Stimulated activated CD4-positive, alpha-beta T cell treated with anti-CD3 and anti-CD28 coated beads, Interleukin-4, amount 100 ng/mL, for 1 hour (primary cell): ENCODE measurements around the gene GNPAT.
A peak's percentile ranks its signal among the peaks of the same experiment; 100 is the strongest.
"Not testable (repeated sequence)": the region's sequence is repeated elsewhere in the genome, so short reads cannot be mapped to it uniquely, and the experiment has no call there.

ENCODE experiments used
- DNase-seq: peaks from one replicate; pipeline ENCODE4 v3.0.0-alpha.2; 2020

Gene GNPAT

DNA sequence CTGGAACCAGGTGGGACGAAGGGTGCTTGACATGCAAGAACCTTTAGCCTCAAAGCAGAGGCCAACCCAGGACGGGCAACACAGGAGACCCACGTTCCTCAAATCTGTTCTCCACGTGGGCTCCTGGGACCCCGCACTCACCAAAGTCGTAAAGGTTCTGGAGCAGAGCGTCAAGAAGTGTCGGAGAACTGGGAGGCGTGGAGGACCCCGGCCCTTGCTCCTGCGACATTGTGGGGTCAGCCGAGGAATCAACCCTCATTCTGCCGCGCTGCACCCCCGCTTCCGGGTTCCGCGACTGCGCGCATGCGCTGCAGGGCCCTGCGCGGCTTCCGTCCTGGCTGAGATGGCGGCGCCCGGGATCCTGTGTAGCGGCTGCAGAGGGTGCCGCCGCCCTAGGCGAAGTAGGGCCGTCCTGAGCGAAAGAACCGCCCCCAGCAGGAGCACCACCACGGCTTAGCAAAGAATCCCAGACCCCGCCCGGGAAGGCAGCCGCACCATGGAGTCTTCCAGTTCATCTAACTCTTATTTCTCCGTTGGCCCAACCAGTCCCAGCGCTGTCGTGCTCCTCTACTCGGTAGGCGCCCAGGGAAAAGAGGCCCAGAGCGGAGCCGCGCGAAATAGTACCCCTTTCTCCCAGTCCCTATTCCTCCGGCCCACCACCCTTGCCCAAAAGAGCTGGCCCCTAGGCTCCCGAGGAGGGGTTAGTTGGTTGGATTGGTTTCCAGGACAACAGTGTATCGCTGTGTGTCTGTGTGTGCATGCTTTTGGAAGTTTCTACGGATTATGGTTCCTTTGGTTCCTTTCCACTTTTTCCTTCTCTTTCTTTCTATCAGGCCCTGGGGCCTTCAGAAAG, at the start of gene GNPAT:
Gene GNPAT, plus strand, starts transcription at position 330 of the 853 bp plus-strand sequence. Its CDS starts 167 bp downstream, at position 497.
- DNase-seq: peak; percentile 91

DNA sequence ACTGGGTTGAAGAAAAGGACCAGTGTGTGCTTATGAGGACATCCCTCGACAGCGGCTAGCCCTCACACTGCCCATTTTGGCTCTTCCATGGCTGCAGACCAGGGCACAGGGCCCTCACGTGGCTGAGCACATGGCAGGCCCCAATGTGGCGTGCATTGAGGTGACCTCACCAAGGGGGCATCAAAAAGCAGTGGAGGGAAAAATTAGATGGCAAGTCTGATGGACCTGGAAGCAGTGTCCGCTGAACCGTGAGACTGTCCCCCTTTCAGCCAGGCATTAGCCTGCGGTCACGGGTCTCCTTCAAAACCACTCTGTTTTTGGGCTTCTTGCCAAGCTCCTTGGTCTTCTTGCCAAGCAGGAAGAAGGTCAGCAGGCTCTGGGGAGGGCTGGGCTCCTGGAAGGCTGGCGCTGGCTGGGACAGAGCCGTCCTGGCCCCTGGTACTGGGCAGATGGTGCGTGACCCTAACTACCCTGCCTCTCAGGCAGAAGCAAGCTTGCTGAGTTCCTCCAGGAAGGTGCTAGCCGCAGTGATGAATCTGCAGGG, 48.3 kb upstream of the GNPAT start:
- DNase-seq: no peak

DNA sequence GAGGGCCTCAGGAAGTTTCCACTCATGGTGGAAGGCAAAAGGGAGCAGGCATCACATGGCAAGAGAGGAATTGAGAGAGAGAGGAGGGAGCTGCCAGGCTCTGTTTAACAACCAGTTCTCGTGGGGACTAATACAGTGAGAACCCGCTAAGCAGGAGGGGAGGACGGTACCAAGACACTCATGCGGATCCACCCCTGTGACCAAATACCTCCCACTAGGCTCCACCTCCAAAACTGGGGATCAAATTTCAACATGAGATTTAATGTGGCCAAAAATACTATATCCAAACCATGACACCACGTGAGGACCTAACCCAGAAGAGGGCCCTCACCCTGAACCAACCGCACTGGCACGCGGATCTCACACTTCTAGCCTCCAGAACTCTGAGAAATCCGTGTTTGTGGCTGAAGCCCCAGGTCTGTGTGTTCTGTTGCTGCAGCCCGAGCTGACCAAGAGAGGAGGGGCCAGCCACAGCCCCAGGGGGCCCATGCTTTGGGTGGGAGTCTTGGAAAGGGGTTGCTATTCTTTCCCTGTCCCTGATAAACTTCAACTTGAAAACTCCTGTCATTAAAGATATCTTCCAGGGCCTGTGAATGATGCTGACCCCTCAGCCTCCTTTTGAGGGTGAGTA, 47.2 kb upstream of the GNPAT start:
- no peak for DNase-seq

DNA sequence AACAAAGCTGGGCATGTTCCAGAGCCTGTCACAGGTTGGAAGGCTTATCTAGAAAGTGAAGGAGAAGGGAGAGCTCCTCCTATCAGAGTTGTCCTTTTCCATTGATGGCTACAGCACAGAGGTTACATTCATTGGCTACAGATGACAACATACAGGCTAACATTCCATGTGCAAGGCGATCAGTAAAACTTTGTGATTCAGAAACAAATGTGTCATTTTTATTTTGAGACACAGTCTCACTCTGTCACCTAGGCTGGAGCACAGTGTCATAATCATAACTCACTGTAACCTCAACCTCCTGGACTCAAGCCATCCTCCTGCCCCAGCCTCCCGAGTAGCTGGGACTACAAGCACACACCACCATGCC, 46.6 kb upstream of the GNPAT start:
- DNase-seq: no peak

DNA sequence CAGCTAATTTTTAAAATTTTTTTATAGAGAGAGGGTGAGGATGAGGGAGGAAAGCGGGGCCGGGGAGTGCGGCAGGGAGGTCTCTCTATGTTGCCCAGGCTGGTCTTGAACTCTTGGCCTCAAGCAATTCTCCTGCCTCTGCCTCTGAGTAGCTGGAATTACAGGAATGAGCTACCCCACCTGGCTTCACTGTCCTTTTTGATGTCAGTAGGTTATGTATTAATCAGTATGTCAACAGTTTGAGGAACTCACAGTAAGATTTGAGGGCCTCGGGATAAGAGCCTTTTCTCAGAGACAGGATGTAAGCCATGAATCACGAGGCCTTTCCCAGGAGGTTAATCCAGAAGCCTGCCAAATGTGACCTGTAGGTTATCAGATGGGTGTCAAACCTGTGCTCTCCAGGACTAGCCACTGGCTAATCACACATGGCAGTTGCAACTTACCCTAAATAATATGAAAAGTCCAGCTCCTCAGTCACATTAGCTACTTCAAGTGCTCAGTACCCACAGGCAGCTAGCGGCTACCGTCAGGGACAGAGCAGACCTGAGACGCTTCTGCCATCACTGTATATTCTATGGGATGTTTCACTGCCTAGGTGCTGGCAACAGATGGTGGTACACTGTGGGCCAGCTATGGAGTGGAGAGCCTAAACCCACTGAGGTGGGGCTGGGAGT, 46.0 kb upstream of the GNPAT start:
- no peak for DNase-seq

DNA sequence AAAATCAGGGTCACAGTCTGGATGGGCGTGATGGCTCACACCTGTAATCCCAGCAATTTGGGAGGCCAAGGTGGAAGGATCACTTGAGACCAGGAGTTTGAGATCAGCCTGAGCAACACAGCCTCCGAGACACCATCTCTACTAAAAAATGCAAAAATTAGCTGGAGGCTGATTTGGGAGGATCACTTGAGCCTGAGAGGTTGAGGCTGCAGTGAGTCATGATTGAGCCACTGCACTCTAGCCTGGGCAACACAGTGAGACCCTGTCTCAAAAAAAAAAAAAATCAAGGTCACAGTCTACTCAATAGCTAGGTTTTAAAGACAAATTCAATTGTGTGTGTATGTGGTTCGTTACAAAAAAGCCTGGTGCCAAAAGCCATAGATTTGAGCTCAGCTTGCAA, 44.7 kb upstream of the GNPAT start:
- no peak for DNase-seq

DNA sequence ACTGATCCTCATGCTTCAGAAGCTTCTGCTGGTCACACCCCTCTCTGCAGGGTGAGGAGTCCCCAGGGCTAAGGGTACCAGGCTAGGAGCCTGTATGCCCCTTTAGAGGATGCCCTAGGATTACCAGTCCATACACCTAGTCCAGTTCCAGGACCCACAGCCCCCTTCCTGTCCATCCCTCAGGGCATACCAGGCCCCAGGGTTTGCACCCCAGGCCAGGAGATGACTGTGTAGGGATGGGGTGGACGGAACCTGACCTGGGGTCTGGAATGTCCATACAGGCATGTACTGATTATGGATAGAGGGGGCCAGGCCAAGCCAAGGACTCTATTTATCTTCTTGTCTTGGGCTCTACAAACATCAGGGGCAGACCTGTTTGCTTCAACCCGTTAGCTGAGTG, 44.3 kb upstream of the GNPAT start:
- no peak for DNase-seq

DNA sequence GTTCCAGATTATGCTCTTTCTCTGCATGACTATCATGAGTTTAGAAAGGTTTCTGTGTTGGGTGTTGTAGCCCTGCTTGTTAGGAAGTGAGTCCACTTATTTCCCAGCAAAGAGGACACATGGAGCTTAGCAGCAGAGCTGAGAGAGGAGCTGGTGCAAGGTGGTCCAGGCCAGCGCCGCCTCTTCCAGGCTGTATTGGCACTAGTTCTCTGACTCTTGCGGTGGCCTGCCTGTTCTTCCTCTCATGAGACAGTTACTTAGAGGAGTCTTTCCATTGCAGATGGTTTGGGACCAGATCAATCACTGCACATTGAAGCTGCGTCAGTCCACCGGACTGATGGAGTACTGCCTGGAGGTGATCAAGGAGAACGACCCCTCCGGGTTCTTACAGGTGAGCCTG, 41.1 kb upstream of the GNPAT start:
- DNase-seq: no peak

DNA sequence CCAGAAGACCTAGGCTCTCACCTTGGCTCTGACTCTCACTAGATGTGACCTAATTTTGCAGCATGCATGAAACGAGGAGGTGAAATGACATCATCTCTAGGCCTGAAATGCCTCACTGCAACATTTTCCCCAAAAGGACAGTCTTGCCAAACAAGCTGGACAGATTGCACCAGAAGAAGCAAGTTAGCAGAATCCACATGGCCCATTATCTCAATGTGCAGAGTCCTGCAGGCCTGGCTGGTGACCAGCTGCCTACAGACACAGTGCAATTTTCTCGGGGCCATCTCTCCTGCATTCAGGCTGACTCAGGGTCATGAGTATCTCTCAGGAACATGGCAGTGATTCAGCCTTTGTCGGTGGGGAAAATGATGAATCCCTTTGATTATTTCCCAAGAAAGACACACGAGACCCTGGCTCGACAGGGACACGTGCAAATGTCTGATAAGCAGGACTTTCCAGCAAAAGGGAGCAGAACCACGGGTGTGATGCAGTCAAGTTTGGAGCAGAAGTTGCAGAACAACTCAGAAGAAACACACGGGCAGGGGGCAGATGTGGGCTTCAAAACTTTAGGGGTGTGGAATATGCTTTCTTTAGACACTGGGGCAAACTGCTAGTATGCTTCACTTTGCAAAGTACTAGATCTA, 40.5 kb upstream of the GNPAT start:
- DNase-seq: no peak

DNA sequence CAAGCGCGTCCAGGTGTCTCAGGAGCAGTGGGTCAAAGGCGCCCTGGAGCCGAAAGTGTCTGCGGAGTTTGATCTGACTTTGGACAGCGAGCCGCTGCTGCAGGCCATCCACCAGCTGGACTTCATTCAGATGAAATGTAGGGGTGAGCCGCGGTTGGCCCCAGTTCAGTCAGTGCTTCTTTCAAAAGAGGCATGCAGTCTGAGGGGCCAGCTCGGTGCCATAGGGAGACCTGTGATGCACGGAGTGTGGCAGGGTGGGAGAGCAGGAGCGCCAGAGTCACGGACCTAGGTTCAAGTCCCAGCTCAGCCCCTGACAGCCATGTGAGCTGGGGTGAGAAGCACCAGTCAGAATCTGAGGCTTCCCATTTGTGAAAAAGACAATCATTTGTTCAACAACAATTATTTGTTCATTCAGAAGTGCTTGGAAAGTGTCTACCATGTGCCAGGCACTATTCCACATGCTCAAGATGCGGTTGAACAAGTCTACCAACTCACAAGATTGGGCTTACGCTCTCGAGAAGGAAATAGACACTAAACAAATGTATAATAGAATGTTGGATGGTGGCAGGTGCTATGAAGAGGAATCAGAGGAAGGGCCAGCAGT, 39.5 kb upstream of the GNPAT start:
- no peak for DNase-seq

DNA sequence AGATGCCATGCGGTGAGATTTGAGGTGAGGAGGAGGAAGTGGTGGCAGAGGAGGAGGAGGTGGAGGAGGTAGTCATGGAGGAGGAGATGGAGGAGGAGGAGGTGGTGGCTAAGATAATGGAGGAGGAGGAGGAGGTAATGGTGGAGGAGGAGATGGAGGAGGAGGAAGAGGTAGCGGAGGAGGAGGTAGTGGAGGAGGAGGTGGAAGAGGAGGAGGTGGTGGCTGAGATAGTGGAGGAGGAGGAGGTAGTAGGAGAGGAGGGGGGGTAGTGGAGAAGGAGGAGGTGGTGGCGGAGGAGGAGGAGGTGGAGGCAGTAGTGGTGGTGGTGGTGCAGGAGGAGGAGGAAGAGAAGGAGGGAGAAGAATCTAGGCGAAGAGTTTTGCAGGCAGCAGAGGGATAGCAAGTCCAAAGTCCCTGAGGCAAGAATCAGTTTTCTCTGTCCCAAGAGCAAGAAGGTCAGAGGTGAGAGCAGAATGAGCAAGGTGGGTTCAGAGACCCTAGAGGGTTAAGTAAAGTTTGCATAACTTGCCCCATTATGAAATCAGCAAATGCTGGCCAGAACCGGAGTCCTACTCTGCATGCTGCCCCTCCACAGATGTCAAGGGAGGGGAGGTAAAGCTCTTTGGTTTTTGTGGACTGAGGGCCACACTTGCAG, 38.9 kb upstream of the GNPAT start:
- no peak for DNase-seq

DNA sequence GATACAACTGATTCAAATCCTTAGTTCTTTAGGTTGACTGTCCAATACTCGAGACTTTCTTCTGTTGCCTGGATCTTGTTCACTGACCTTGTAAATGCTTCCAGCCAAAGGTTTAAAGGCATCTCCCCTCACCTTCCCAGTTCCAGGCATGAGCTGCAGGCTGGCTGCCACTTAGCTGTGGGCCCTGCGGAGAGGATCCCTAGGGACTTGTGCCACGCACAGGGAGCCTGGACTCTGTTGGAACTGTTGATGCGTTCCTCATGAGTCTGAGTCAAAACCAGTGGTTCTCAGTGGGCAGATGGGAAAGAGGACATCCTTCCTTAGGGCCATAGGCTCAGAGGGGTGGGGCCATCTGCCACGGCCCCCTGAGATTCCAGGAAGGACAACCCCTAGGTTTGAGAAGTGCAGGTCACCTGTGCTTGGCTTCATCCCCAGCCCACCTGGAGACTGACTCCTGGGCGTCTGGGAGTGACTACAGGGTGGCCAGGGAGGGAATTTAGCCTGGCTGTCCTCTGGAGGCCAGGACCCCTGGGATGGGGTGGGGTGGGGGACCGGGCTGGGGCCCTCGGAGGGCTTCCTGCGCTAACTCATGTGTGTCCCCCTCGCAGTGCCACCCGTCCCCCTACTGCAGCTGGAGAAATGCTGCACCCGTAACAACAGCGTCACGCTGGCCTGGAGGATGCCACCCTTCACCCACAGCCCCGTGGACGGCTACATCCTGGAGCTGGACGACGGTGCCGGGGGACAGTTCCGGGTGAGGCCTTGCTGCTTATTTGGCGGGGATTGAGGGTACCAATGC, 37.6 kb upstream of the GNPAT start:
- no peak for DNase-seq

DNA sequence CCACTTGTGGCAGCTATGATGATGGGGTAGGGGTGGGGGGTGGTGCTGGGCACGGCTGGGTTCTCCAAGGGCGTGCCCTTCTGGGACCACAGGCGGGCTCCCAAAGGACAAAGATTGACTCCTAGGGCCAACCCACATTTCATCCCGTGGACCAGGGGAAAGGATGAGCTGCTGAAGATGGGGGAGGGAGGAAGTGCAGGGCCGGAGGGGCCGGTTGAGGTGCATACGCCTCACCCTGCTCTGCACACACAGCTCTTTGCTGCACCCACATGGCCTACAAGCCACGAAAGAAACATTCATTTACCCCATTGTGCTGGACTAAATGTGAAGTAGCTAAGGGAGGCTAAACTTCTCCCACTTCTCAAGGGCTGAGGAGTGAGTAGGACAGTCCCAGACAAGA, 34.2 kb upstream of the GNPAT start:
- DNase-seq: no peak

DNA sequence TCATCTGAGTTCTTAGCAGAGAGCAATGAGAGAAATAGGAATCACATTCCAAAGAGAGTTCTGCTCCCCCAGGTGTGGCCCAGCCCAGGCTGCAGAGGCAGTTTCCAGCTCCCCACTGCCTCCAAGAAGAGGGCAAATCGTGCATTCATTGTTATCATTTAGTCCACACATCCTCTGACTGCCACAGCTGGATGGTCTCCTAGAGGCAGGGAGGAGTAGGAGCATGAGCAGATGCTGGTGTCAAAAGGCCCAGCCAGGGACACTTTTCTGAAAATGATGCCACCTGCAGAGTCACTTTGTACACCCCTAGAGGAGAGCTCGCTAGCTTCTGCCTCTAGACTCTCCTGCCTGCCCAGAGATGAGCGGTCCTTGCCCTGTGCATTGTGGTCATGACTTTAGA, 33.6 kb upstream of the GNPAT start:
- no peak for DNase-seq

DNA sequence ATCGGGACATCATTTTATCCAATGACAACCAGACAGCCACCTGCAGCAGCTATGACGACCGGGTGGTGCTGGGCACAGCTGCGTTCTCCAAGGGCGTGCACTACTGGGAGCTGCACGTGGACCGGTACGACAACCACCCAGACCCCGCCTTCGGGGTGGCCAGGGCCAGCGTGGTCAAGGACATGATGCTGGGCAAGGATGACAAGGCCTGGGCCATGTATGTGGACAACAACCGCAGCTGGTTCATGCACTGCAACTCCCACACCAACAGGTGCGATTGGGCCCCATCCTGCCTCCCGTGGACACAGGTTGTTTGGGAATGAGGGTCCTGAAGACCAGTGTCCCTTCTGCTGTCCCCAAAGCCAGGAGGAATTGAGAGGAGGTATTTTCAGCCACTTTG, 32.0 kb upstream of the GNPAT start:
- DNase-seq: no peak

DNA sequence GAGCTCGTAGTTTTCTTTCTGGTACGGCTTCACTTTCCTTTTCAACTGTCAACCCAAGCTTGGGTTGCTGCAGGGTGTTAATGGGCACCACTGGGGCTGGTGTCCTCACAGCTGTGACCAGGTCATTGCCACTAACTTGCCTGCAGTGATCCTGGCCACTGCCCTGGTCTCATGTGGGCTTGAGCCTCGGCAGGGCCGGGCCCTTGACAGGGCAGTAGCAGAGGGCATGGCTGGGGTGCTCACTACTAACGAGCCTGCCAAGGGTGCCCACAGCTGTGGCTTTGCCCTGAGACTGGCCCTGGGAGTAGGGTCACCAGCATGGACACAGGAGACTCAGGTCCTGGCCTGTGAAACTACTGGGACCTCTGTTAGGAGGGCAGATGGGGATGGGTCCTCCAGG, 31.5 kb upstream of the GNPAT start:
- no peak for DNase-seq

DNA sequence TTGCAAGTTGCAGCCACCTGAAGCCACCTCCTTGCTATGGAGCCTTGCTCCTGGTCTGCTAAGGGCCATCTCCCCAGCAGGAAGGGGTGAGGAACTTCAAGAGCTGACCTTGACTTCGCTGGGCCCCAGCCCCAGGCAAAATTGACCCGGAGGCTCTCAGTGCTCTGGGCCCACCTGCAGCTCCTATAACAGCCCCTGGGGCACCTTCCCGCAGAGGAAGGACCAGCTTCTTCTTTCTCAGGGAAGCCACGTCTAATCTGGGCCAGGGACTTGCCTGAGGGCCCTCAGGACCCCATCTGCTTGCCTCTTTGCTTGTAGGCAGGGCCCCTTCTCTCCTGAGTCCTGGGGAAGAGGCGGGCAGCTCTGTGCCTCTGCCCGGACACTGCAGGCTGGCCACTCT, 30.9 kb upstream of the GNPAT start:
- no peak for DNase-seq

DNA sequence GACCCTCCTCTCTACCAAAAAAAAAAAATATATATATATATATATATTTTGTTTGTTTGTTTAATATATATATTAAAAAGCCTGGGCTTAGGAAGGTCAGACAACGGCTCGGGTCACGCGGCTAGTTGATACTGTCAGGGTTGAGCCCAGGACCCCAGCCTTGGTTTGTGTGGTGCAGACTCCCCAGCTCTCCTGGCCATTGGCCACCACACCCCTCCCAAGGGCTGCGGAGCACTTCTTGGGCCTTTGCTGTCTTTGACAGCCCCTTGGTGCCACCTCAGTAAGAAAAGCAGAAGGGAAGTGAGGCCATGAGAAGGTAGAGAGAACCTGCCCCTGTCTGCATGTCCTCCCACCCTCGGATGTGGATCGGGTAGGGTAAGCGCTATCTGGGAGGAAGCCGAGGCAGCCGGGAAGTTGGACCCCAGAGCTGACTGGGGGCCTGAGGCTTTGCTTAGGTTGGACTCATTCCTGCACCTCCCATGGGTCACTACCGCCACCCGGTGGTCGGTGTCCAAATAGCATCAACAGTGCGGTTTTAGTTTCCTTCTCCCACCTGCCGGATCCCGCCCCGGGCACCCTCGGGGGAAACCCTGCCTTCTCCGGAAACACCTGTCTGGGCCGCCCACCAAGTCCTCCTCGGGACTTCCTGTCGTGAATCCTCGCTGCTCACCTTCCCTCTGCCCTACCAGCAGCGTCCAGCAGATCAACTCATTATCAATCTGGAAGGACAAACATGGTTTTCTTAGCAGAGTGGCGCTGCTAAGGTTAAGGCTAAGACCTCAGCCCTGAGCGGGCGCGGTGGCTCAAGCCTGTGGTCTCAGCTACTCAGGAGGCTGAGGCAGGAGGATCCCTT, 29.8 kb upstream of the GNPAT start:
- peak; percentile 90 for DNase-seq

DNA sequence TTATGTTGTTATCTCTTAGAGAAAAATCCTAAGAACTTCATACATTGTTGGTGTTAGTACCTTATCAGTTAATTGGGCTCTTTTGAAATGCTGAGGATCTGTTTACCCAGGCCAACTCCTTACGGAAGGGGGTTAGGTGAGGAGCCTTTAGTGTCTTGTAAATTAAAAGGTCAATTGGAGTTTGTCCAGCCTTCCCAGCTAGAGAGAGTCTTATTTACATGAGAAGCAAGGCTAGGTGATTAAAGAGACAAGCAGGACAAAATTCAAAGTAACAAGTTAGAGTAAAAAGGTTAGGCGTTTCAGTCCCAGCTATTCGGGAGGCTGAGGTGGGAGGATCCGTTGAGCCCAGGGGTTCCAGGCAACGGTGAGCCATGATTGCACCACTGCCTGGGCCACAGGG, 28.7 kb upstream of the GNPAT start:
- DNase-seq: not testable (repeated sequence)

DNA sequence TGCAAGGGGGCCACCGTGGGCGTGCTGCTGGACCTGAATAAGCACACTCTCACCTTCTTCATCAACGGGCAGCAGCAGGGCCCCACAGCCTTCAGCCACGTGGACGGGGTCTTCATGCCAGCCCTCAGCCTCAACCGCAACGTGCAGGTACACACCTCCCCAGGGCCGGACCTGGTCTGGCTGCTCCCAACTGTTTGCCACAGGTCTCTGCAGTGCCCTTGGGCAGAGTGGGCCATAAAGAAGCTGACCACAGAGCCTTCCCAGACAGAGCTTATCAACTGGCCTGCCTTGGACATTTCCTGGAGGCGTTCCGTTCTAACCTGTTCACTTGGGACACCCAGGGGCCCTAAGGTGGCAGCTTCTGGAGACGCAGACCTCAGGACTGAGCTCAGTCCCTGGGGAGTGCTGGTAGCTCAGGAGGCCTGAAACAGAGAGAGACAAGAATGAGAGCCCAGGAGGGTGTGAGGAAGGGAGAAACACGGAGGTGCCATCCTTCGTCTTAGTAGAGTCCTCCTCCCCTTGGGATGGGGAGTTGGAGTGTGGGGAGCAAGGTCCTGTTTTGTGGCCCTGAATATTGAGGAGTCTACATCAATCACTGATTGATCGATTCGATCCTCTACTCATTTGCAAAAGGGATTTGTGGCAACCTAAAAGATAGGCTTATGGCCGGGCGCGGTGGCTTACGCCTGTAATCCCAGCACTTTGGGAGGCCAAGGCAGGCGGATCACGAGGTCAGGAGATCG, 27.0 kb upstream of the GNPAT start:
- DNase-seq: no peak
